CD4-positive, alpha-beta T cell treated with Interleukin-6 at 100 ng/mL for 8 hours (primary cell): ENCODE data around the gene CFAP410.
"Not testable (repeated sequence)": the region's sequence is repeated elsewhere in the genome, so short reads cannot be mapped to it uniquely, and the experiment has no call there.

Experiments used
- DNase-seq: peaks from one replicate; pipeline ENCODE4 v3.0.0-alpha.2; 2020; ENCODE audit warnings: mixed read lengths, low spot score

CFAP410 gene

GRCh38 chr21:44350773-44351481 is 11.7 kb upstream of the CFAP410 start:
- DNase-seq, result no peak

GRCh38 chr21:44349847-44350772 is 10.9 kb upstream of the CFAP410 start:
- no peak for DNase-seq

GRCh38 chr21:44349416-44349846 is 10.2 kb upstream of the CFAP410 start:
- no peak for DNase-seq

DNA sequence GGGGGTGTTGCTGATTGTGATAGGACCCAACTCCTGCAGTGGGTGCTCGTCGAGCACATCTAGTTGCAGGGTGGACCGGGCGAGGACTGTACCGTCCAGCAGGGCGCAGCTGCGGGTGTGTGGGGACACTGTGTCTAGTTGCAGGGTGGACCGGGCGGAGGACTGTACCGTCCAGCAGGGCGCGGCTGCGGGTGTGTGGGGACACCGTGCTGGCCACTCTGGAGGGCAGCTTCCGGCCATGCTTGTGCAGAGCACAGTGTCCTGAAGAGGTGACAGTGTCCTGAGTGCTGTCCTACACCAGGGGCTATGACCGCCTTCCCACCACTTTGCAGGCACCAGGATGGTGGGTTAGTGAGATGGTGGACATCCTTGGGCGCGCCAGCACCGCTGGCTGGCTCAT is 9.7 kb upstream of the CFAP410 start:
- no peak for DNase-seq

DNA sequence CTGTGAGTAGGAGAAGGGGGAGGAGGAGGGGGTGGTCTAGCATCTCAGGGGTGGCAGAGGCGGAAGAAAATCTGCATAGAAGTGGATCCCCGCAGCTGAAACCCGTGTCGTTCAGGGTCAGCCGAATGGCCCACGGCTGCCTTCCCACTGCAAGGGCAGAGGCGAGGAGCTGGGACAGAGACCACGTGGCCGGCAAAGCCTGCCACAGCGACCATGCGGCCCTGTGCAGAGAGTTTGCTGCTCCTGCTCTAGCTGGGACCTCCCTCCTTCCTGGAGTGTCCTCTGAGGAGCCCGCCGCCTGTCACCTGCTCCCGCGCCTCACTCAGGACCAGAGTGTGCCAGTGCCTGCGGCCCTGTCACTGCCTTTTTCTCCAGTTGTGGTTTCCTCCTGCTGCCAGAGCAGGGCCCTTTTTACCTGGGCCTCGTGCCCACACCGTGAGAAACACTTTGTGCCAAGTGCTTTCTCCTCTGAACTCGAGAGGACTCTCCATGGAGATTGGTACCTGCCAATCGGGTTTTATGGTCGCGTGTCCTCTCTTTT is 8.8 kb upstream of the CFAP410 start:
- no peak for DNase-seq

DNA sequence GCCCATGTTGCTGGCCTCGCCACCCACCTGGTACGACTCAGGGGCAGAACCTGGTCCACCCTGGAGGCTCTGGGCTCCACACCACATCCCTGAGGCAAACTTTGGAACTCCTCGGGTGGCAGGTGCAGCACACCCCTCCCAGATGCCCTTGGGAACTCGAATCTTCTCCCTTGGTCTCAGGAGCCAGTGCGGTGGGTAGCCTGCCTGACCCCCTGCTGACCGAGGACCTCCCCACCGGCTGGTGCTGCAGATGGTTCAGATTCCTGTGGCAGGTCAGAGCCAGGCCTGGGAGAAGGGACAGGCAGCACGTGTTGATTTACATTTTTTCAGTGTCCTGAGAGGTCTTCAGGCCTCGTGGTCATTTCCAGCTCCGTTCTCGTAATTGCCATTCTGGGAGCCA is 6.3 kb upstream of the CFAP410 start:
- no peak for DNase-seq

- no peak for DNase-seq
Observed at GRCh38 chr21:44344541-44345183, 5.5 kb upstream of the CFAP410 start.

- DNase-seq, result not testable (repeated sequence)
Observed at GRCh38 chr21:44342981-44343380, 3.8 kb upstream of the CFAP410 start.

GRCh38 chr21:44341726-44342458 is 2.7 kb upstream of the CFAP410 start:
- DNase-seq, result not testable (repeated sequence)

DNA sequence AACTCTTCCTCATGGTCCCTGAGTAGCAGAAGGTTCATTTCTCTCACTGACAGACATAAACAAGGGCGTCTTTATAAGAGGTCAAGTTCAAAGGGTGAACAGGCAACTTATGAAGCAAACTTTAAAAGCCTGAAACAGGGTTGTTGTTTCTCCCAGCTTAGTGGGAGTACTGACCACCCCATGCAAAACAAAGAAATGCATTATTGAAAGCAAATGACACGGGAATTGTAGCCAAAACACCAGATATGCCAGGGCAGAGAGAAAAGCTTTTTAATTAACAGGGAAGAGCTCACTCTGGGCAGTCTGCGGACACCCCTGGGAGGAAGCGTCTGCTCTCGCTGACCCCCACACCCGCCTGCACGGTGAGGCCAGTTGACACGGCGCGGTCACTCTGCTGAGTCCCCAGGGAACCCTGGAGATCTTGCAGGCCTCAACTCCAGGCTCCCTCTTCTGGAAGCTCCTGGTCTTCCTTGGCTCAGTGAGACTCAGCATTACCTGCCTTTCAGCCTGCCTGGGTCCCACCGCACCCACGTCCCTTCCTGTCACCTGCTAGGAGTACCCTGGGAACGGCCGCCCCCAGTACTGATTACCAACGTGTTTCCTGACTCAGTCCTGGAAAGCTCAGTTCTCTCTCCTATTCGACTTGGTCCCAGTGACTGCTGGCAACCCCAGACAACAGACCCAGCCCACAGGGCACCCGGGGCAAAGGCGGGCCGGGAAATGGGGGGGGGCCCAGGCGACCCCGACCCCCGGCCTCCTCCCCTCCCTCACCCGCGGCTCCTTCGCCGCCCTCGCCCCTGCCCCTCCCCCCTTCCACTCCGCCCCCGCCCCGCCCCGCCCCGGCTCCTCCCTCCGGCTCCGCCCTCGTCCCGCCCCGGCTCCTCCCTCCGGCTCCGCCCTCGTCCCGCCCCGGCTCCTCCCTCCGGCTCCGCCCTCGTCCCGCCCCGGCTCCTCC is 972 bp downstream of the CFAP410 start:
- no peak for DNase-seq

DNA sequence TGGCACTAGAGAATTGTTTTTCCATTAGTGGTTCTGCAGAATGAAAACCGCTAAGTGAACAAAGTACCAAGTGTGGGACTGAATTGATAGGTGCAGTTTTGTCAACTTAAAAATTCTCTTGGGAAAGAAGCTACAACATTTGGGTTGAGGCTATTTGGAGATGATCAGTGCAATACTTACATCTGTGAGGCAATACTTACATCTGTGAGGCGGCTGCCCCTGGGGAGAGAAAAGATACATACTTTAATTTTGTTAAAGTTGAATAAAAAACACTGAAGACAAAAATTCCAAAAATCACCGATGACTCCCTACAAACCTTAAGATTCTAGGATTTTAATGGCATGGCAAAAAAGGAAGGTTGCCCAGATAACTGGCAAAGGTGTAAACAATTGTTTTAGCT is 1.7 kb downstream of the CFAP410 start:
- DNase-seq, result no peak

DNA sequence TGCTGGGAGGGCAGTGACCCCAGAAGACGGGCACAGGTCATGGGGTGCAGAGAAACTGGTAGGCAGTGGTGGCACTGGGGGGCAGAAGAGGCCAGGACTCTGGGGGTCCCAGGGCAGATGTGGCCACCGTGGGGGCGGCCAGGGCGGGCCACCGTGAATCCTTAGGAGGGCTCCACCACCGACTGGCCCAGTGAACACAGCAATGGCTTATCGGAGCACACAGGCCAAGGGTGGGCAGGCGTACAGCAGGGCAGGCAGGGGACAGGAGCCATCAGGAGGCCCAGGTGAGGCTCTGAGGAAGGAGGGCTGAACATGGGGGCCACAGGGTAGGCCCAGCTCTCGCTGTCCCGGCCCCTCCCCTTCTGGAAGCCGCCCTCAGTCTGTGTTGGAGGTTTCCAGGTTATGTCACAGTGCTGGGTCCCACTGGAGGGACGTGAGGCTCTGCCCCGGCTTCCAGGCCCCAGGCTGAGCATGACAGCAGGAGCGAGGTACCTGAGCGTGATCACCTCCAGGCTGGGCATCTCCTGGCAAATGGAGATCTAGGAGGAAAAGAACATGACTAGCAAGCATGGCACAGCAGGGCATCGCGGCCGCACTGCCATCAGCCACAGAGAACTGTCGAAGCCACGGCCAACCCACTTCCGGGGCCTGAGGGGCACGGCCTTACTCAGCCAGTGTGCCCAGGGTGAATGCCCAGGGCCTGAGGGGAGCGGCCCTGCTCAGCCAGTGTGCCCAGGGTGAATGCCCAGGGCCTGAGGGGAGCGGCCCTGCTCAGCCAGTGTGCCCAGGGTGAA is 3.7 kb downstream of the CFAP410 start:
- DNase-seq, result no peak

- DNase-seq, result no peak
Observed at GRCh38 chr21:44334329-44335030, 4.7 kb downstream of the CFAP410 start.

GRCh38 chr21:44333509-44334328 is 5.5 kb downstream of the CFAP410 start:
- no peak for DNase-seq

DNA sequence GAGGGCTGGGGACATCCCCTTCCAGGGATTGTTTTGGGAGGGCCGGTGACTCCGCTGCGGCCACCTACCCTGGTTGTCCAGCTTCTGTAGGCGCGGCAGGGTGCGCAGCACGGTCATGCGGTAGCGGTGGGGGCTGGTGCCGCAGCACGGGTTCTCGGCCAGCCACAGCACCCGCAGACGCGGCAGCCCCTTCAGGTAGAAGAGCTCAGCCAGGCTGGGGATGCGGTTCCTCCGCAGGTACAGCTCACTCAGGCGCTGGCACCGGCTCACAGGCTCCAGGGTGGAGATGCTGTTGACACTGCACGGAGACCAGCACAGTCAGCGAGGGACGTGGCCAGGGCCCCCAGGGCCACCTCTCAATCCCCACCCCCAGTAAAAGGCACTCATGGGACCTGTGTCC is 6.2 kb downstream of the CFAP410 start:
- no peak for DNase-seq

GRCh38 chr21:44332383-44332782 is 6.8 kb downstream of the CFAP410 start:
- DNase-seq, result no peak

GRCh38 chr21:44331650-44332307 is 7.4 kb downstream of the CFAP410 start:
- no peak for DNase-seq

GRCh38 chr21:44331209-44331608 is 8.0 kb downstream of the CFAP410 start:
- no peak for DNase-seq
